GM20000 (cell line): ENCODE data around the gene CCDC74B.
"Not testable (repeated sequence)": the region's sequence is repeated elsewhere in the genome, so short reads cannot be mapped to it uniquely, and the experiment has no call there.

ENCODE experiments used
- DNase-seq: peaks from one replicate; pipeline ENCODE4 v3.0.0; 2012; ENCODE audit warnings: low spot score
- TF ChIP-seq, protein P1 (sequence below): IDR thresholded peaks from 2 replicates; pipeline ENCODE4 v1.5.1; 2012; ENCODE audit warnings: mild to moderate bottlenecking, control low read depth; ENCODE audit errors: extremely low read depth, missing control alignments

CCDC74B gene

DNA sequence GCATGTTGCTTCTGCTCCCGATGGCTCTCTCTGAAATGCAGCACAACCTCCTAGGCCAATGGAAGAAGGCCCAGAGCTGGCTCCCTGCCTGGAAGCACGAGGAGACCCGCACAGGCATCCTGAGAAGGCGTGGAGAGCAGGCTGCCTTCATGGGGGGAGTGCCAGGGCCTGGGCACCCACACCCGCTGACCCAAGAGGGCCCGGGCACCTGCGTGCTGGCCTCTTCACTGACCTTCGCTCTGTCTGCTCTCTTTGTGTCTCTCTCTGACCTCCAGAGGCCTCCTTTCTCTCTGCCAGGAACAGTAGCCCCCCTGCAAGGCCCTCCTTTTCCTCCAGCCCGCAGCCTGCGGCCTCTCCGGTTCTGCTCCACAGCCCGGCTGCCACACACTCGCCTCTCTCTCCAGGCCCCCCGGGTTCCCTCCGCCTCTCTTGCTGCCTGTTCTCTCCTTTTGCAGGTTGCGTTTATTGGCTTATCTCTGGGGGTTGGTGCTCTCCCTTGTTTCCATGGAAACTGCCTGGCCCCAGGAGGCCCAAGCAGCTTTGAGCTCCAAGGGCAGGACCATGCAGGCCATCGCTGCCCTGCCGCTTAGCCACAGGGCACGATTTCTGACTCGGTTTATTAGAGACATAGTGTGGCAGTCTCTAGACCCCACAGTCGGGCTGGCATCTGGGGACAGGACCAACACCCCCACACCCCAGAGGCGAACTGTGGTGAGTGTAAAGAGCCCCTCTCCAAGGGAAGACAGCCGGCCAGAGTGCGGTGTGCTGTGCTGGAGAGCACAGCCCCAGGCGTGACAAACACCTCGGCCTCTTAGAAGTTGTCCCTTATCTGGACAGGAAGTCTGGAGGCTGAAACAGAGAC is 38.8 kb upstream of the CCDC74B start:
- TF ChIP-seq, protein P1, sequence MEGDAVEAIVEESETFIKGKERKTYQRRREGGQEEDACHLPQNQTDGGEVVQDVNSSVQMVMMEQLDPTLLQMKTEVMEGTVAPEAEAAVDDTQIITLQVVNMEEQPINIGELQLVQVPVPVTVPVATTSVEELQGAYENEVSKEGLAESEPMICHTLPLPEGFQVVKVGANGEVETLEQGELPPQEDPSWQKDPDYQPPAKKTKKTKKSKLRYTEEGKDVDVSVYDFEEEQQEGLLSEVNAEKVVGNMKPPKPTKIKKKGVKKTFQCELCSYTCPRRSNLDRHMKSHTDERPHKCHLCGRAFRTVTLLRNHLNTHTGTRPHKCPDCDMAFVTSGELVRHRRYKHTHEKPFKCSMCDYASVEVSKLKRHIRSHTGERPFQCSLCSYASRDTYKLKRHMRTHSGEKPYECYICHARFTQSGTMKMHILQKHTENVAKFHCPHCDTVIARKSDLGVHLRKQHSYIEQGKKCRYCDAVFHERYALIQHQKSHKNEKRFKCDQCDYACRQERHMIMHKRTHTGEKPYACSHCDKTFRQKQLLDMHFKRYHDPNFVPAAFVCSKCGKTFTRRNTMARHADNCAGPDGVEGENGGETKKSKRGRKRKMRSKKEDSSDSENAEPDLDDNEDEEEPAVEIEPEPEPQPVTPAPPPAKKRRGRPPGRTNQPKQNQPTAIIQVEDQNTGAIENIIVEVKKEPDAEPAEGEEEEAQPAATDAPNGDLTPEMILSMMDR, result no peak
- DNase-seq, result no peak

DNA sequence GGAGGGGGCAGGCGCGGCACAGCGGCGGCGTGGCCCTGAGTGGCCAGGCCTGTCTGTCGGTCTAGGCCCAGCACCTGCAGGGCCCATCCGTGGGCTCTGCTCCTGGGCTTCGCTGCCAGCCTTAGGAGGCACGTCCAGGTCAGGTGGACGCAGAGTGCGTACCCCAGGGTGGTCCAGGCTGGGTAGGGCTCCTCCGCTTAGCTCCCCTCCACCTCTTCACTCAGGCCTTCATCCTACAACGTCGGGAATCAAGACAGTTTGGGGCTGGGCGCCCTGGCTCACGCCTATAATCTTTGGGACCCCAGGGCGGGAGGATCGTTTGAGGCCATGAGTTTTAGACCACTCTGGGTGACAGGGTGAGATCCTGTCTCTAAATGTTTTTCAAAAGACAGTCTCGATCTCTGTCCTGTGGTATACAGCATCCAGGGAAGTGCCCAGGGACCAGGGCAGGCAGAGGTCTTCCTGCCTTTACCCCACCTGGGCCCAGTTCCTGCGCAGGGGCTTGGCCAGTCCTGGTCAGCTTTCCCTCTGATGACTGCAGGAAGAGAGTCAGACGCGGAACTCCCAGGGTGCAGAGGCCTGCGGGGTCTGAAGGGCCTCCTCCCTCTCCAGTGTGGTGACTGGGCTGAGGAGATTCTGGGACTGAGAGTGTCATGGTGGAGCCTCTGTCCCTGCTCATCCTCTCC is 38.1 kb upstream of the CCDC74B start:
- DNase-seq, result not testable (repeated sequence)

DNA sequence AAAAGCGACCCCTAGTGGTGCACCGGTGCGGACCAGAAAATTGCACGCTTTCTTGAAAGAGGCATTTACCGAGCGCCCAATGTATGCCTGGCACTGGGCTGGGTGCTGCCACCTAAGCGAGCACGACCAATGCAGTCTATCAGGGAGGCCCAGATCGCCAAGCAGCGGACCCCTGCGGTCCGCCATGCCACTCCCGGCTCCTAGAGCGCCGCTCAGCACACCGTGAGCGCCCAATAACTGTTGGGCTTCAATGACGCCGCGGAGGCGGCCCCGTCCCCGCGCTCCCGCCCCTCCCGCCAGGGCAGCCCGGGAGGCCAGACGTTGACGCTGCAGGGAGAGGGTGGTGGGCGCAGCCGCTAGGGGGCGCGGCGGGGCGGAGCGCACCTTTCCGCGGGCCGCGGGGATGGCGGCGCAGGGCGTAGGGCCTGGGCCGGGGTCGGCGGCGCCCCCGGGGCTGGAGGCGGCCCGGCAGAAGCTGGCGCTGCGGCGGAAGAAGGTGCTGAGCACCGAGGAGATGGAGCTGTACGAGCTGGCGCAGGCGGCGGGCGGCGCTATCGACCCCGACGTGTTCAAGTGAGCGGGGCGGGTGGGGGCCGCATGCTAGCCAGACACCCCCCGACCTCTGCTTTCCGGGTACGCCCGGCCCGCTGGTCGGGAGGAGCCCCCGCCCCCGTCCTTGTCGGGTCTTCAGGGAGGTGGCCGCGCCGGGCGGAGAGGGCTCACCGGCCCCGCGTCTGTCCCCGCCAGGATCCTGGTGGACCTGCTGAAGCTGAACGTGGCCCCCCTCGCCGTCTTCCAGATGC is 37.2 kb upstream of the CCDC74B start, which contains the start of gene MZT2B:
TSS of gene MZT2B (plus strand) at position 383 of the 803 bp plus-strand sequence. CDS start at position 404, 21 bp downstream.
- DNase-seq, result peak; percentile 96
- TF ChIP-seq, protein P1, result peak; percentile 90

DNA sequence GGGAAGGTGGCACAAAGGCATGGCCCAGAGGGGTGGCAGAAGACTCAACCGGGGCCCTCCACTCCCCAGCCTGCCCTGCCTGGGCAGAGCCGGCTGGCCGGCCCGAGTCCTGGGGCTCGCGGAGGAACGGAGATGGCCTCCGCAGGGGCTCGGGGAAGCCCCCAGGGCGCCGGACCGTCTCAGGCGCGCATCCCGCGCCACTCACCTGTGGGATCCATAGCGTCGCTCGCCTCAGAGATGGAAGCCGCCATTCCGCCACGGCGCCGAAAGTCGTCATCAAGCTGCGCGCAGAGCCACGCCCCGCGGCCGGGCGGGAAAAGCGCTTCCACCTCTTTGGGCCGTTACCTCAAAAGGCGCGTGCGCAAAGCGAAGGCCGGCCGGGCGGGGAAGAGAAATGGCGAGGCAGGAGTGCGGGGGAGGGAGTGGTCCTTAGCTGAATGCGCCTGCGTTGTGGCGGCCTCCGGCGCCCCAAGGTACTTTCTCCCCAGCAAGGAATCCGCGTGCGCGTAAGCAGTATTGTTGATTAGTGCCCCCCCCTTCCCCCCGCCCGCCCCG is 36.5 kb upstream of the CCDC74B start, which contains the start of gene SMPD4:
TSS of gene SMPD4 (minus strand) at position 278 of the 555 bp plus-strand sequence. CDS start 5,010 bp downstream, outside the sequence.
- DNase-seq, result peak; percentile 93
- TF ChIP-seq, protein P1, result no peak

DNA sequence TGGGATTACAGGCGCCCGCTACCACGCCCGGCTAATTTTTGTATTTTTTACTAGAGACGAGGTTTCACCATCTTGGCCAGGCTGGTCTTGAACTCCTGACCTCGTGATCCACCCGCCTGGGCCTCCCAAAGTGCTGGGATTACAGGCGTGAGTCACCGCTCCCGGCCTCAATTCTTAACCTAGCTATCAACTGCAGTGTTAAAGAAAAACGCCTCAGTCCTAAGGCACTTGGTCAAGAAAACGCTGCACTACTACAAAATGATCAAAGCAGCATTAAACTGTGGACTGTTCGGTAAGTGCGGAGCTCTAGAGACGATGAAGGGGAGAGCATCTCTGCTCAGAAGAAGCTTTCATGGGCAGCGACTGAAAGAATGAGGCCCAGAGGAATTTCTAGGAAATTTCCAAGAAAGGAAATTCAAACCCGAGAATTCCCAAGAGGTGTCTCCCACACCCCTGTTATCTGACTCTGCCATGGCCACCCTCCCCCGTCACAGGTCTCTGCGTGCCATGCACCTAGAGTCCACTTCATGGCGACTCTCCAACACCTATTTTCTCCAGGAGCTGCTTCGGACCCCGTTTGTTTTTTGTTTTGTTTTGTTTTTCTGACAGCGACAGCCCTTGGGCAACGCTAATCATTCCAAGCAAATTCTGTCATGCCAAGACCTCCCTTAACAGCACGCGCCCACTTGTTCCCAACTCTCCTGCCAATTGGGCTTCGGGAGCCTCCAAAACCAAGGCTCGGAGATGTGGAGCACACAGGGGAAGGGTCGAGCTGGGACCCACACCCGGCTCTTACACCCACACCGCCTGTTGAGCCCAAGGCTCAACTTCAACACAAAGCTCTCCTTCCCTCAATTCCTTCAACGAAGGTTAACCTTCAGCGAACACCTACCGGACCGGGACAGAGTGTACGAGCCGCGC is 35.8 kb upstream of the CCDC74B start:
- DNase-seq, result not testable (repeated sequence)

DNA sequence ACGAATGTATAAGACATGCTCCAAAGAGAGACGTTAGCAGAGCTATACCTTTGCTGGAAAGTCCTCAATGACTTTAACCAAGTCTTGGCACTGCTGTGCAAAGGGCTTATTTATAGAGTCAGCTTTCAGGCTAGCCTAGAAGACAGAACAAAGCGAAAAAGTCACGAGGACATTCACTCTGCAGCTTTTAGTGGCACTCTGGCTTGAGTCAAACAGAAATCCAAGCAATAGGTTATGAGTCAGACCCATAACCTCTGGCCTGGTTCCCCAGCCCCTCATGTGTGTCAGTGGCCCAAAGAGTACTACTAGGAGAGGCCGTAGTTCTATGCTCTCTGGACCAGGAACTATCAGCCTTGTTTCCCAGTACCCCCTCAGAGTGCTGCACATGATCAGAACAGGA is 30.0 kb upstream of the CCDC74B start:
- not testable (repeated sequence) for DNase-seq

DNA sequence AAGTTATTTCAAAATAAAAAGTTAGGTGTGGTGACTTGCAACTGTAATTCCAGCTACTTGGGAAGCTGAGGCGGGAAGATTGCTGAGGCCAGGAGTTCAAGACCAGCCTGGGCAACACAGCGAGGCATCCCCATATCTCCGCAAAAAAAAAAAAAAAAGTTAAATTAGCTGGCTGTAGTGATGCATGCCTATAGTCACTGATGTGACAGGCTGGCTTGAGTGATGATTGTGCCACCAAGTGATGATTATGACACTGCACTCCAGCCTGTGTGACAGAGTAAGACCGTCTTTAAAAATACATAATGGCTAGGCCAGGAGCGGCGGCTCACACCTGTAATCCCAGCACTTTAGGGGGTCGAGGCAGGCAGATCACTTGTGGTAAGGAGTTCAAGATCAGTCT is 25.0 kb upstream of the CCDC74B start:
- no peak for DNase-seq
- TF ChIP-seq, protein P1, result no peak

DNA sequence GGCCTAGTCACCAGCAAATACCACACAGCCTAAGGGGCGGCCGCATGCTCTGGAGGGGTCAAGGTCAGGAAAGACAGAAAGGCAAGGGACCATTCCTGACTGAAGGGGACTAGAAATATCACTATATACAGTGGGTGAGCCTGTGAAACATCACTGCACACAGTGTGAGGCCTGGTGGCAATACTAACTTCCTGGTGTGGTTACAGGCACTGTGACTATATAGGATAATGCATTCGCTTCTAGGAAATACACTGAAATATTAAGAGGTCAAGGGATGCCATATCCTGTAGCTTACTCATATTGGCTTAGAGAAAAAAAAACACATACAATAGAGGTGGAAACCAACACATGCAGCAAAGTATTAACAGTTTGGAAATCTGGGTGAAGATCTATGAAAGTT is 24.3 kb upstream of the CCDC74B start:
- not testable (repeated sequence) for DNase-seq

DNA sequence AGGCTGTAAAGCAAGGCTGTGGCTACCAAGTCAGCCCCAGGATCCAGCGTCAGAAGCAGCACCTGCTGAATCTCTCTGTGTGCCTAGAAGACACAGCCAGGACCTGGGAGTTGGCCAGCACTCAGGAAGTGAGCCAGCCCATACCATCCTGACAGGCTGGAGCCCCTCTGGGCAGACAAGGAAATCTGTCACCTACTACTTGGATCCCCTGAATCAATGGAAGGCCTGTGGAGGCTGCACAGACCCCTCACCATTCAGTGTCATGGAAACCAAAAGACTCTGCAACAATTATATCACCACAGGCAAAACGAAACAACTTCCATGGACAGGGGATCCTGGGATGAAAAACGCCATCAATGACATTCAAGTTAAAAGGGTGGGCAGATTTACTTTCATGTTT is 21.7 kb upstream of the CCDC74B start:
- DNase-seq, result not testable (repeated sequence)
